GM12872 (cell line): ENCODE measurements around the gene C10orf90.

Source experiments
- TF ChIP-seq, protein P1 (sequence below): IDR thresholded peaks from 3 replicates; pipeline ENCODE4 v1.5.1; 2011; ENCODE audit warnings: low read depth, mild to moderate bottlenecking, low read length, moderate library complexity; ENCODE audit not compliant: insufficient read depth

C10orf90 gene, protein sequence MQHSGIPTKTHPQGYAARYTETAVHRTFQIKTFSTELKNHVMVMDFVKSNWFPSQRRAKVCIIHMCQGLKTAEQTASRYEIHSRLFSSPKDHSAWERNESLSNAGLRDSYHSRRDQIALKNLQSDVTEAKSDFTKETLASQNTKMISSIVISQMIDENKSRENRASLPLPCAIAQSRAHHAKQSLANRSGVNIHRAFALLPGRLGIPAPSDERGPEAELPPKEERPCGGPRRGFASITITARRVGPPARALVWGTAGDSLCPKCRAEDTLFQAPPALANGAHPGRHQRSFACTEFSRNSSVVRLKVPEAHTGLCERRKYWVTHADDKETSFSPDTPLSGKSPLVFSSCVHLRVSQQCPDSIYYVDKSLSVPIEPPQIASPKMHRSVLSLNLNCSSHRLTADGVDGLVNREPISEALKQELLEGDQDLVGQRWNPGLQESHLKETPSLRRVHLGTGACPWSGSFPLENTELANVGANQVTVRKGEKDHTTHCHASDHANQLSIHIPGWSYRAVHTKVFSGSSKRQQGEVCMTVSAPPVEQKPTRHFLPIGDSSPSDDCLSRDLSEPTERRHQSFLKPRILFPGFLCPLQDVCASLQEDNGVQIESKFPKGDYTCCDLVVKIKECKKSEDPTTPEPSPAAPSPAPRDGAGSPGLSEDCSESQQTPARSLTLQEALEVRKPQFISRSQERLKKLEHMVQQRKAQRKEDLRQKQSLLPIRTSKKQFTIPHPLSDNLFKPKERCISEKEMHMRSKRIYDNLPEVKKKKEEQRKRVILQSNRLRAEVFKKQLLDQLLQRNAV

DNA sequence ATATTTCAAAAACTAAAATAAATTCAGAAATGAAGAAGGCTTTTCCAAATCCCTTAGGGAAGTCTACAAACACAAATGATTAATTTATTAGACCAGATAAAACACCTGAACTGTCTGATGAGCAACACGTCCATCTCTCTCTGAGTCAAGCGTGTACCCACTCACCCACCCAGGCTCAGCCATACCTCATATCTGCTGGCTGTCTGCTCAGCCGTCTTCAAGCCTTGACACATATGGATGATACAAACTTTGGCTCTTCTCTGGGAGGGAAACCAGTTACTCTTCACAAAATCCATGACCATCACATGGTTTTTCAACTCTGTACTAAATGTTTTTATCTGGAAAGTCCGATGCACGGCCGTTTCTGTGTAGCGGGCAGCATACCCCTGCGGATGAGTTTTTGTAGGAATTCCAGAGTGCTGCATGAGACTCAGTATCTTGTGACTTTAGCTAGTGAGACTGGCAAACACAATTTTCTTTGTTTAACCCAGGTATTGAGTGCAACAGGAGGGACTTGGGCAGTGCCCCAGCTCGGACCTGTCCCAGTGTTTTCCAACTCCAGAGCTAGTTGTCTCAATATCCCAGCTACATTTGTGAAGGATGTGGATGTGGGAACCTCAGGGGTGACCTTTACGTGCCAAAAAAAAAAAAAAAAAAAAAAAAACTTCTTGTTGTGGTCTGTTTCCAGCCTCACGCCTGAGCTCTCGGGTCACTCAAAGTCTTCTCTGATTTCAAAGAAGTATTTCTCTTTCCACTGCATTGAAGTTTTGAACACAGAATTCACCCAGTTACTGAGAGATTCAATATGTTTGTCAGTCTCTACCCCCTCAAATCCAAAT is at the start of gene C10orf90:
C10orf90 (minus strand) TSS at position 638 of the 839 bp plus-strand sequence; CDS start at position 425, 213 bp downstream.
- TF ChIP-seq, protein P1, sequence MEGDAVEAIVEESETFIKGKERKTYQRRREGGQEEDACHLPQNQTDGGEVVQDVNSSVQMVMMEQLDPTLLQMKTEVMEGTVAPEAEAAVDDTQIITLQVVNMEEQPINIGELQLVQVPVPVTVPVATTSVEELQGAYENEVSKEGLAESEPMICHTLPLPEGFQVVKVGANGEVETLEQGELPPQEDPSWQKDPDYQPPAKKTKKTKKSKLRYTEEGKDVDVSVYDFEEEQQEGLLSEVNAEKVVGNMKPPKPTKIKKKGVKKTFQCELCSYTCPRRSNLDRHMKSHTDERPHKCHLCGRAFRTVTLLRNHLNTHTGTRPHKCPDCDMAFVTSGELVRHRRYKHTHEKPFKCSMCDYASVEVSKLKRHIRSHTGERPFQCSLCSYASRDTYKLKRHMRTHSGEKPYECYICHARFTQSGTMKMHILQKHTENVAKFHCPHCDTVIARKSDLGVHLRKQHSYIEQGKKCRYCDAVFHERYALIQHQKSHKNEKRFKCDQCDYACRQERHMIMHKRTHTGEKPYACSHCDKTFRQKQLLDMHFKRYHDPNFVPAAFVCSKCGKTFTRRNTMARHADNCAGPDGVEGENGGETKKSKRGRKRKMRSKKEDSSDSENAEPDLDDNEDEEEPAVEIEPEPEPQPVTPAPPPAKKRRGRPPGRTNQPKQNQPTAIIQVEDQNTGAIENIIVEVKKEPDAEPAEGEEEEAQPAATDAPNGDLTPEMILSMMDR, result no peak

DNA sequence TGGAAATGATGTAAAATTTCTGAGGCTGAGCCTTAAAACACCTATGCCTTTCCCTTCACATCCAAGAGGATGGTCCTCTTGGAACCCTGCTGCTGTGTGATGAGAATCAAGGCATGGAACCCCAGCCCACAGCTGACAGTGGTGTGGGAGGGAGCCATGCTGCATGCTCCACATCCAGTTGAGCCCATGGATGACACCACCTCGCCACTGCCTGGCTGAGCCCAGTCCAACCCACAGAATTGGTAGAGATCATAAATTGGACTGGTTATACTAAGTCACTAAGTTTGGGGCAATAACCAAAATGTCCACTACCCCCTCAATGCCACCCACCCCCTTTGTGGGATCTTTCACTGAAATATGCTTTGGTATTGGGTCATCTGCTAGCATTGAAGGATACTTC is 45.9 kb upstream of the C10orf90 start:
- TF ChIP-seq, protein P1, result no peak

GRCh38 chr10:126713594-126713993 is 43.1 kb upstream of the C10orf90 start:
- TF ChIP-seq, protein P1, result no peak

DNA sequence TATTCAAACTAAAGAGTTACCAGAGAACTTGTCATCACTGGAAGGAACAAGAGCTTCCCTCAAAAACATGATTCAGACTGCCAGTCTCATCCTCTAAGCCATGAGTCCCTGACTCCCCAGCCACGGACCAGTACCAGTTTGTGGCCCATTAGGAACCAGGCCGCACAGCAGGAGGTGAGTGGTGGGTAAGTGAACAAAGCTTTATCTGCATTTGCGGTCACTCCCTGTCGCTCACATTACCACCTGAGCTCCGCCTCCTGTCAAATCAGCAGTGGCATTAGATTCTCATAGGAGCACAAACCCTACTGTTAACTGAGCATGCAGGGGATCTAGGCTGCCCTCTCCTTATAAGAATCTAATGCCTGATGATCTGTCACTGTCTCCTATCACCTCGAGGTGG is 42.2 kb upstream of the C10orf90 start:
- TF ChIP-seq, protein P1, result no peak

- TF ChIP-seq, protein P1, result no peak
Observed at GRCh38 chr10:126705951-126706565, 35.6 kb upstream of the C10orf90 start.

DNA sequence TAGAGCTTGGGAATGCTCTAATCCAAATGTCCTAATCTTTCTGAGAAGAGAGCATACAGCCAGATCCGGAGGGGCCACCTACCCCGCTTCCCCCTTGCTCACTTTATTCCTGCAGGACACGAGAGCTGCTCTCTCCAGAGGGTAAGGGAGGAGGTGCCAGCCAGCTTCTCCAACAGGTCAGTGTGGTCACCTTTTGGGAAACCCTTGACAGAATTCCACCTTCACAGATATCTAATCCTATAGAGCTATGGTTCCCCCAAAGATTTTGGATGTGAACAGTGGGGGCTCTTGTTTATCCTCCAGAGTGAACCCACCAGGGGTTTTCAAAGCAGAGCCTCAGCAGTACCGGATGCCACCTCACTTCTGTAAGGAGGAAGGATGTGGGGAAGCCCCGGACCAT is 34.6 kb upstream of the C10orf90 start:
- TF ChIP-seq, protein P1, result no peak
